OCI-LY1 (cell line): ENCODE measurements around the gene GLB1L3.

ENCODE experiments used
- EZH2 ChIP-seq: fragments of 200-600 bp; sonication (generic), shearing (Covaris generic); IDR thresholded peaks from 2 replicates; pipeline ENCODE4 v1.8.0; 2017; ENCODE audit warnings: borderline replicate concordance, mixed run types, mild to moderate bottlenecking, antibody characterized with exemption, low read length, moderate library complexity, mixed read lengths
- TF ChIP-seq, protein P1 (sequence below): fragments of 200-600 bp; sonication (generic), shearing (Covaris generic); IDR thresholded peaks from 2 replicates; pipeline ENCODE4 v1.5.1; 2017; ENCODE audit warnings: mild to moderate bottlenecking, antibody characterized with exemption, low read length, moderate library complexity, mixed read lengths

DNA sequence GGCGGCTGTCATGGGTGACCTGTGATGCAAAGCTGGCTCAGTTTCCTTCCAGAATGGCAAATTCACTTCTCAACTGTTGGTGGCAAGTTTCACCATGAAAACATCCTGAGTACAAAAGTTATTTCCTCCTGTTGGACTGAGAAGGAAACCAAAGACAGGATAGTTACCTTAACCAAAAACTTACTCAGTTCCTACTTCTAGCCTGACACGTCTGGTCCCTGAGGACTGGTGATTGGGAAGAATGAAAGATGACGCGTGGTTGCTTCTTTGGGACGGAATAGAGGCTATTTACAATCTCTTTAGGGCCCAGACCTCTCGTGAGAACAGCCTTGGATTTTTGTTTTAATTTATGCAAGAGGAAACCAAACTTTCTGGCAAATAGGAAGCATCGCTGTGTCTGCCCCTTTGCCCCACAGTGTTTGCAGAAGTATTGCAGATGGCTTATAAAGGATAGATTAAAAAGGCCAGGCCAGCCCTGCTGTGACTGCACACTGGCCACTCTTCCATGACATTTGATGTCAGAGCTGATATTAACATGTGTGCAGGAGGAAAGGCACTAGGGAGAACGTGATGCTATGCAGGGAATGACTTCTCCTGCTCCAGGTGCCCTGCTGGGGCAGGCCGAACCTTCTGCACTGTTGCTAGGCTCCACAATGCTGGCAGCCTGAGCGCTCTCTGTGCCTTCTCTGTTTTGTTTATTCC lies 44.1 kb upstream of the GLB1L3 start:
- TF ChIP-seq, protein P1, sequence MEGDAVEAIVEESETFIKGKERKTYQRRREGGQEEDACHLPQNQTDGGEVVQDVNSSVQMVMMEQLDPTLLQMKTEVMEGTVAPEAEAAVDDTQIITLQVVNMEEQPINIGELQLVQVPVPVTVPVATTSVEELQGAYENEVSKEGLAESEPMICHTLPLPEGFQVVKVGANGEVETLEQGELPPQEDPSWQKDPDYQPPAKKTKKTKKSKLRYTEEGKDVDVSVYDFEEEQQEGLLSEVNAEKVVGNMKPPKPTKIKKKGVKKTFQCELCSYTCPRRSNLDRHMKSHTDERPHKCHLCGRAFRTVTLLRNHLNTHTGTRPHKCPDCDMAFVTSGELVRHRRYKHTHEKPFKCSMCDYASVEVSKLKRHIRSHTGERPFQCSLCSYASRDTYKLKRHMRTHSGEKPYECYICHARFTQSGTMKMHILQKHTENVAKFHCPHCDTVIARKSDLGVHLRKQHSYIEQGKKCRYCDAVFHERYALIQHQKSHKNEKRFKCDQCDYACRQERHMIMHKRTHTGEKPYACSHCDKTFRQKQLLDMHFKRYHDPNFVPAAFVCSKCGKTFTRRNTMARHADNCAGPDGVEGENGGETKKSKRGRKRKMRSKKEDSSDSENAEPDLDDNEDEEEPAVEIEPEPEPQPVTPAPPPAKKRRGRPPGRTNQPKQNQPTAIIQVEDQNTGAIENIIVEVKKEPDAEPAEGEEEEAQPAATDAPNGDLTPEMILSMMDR, result no peak
- TF ChIP-seq EZH2, result no peak
